ENCODE results near the gene COQ8B.
"Not testable (repeated sequence)": the region's sequence is repeated elsewhere in the genome, so short reads cannot be mapped to it uniquely, and the experiment has no call there.

COQ8B gene

DNA sequence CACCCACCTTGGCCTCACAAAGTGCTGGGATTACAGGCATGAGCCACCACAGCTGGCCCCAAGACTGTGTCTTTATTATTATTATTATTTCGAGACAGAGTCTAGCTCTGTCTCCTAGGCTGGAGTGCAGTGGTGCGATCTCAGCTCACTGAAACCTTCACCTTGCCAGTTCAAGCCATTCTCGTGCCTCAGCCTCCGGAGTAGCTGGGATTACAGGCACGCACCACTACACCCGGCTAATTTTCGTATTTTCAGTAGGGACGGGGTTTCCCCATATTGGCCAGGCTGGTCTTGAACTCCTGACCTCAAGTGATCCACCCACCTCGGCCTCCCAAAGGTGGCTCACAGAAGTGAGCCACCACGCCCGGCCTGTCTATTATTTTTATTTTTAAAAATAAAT lies 64.4 kb downstream of the COQ8B start:
- H3K4me1 ChIP-seq (ENCODE audit: control insufficient read depth, insufficient read depth, low read length); H3K9ac ChIP-seq (ENCODE audit: low read depth, low read length); H3K4me3 ChIP-seq (ENCODE audit: low read depth, low read length); H3K27me3 ChIP-seq (ENCODE audit: control insufficient read depth, insufficient read depth, low read length); H3K36me3 ChIP-seq (ENCODE audit: control insufficient read depth, insufficient read depth, low read length); H3K9me3 ChIP-seq (ENCODE audit: control insufficient read depth, insufficient read depth, low read length): not testable (repeated sequence)

DNA sequence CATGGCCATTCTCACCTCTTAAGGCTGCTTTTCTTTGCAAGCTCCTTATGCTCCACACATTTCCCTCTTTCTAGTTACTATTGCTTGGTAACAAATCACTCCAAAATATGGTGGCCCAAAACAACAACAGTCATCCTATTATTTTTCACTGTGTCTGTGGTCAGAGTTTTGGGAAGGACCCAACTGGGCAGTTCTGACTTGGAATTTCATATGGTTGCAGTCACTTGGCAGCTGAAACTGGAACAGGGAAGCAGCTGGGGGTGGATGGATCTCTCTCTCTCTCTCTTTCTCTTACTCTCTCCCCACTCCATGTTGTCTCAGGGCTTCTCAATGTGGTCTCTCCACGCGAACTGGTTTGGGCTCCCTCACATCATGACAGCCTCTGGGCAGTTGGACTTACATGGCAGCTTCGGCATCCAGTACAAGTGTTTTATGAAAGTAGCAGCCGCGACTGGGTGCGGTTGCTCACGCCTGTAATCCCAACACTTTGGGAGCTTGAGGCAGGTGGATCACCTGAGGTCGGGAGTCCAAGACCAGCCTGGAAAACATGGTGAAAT lies 65.9 kb downstream of the COQ8B start:
- H3K27me3 ChIP-seq (ENCODE audit: control insufficient read depth, insufficient read depth, low read length): peaks cover 2% of the 10 kb centered on the region
- no peak overlapping the region for H3K4me3 ChIP-seq (ENCODE audit: low read depth, low read length)
- H3K9ac ChIP-seq (ENCODE audit: low read depth, low read length): no peak overlapping the region
- H3K4me1 ChIP-seq (ENCODE audit: control insufficient read depth, insufficient read depth, low read length): no peaks in the 10 kb centered on the region
- H3K36me3 ChIP-seq (ENCODE audit: control insufficient read depth, insufficient read depth, low read length): no peaks in the 10 kb centered on the region
- no peaks in the 10 kb centered on the region for H3K9me3 ChIP-seq (ENCODE audit: control insufficient read depth, insufficient read depth, low read length)

DNA sequence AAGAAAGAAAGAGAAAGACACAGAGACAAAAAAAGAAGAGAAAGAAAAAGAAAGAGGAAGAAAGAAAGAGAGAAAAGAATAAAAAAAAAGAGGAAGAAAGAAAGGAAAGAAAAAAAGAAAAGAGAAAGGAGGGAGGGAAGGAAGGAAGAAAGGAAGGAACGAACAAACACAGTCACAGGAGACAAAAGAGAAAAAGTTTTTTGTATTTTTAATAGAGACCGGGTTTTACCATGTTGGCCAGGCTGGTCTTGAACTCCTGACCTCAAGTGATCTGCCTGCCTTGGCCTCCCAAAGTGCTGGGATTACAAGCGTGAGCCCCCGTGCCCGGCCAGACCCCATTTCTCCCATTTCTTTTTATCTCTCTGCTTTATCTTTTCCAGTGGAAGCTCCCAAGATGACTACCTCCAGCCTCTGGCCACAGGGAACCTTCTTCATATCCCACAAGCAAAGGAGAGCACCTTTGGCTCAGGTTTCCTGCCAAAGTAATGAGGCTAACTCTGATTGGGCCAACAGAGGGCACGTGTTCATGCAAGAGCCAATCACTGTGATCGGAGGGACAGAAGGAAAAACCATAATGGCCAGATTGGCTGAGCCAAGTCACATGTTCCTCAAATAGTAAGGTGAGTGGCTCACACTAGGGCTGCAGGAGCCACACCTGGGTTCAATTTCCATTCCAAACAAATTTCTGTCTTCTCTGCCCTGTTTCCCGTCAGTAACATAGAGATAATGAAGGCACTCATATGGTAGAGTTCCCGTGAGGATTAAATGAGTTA lies 66.6 kb downstream of the COQ8B start:
- not testable (repeated sequence) for H3K9me3 ChIP-seq (ENCODE audit: control insufficient read depth, insufficient read depth, low read length); H3K4me3 ChIP-seq (ENCODE audit: low read depth, low read length); H3K36me3 ChIP-seq (ENCODE audit: control insufficient read depth, insufficient read depth, low read length); H3K4me1 ChIP-seq (ENCODE audit: control insufficient read depth, insufficient read depth, low read length); H3K27me3 ChIP-seq (ENCODE audit: control insufficient read depth, insufficient read depth, low read length); H3K9ac ChIP-seq (ENCODE audit: low read depth, low read length)

DNA sequence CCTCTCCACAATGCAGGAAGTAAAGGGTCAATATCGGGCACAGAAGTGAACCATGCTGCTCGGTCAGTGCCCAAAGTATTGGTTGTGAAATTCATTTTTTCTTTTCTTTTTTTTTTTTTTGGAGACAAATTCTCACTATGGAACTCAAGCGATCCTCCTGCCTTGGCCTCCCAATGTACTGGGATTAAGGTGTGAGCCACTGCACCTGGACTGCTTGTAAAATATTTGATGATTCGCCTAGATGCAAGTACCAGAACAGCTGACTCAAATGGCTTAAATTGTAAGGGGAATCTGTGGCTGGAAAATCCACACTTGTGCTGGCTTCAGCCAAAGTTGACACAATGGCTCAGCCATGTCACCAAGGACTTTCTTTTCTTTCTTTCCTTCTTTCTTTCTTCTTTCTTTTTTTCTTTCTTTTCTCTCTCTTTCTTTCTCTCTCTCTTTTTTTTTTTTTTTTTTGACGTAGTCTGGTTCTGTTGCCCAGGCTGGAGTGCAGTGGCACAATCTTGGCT lies 69.9 kb downstream of the COQ8B start:
- H3K9me3 ChIP-seq (ENCODE audit: control insufficient read depth, insufficient read depth, low read length): no peaks in the 10 kb centered on the region

DNA sequence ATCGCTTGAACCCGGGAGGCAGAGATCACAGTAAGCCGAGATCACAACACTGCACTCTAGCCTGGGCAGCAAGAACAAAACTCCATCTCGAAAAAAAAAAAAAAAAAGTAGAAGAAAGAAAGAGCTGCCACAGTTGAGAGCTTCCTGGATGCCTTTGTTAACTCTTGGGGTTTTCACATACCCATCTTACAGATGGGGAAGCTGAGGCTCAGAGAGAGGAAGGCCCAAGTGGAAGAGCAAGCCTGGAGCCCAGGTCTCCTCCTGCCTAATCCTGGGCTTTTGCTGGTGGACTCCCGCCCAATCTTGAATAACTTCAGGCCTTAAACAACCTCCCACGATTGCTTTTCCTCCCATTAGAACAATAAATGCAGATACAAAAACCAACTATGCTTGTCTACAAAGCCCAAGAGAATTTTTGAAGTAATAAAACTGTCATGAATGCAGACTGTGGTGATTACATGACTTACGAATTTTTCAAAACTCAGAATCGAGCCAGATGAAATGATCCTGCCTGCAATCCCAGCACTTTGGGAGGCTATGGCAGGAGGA lies 73.9 kb downstream of the COQ8B start:
- H3K9ac ChIP-seq (ENCODE audit: low read depth, low read length): no peak overlapping the region
- no peaks in the 10 kb centered on the region for H3K4me1 ChIP-seq (ENCODE audit: control insufficient read depth, insufficient read depth, low read length)
- H3K4me3 ChIP-seq (ENCODE audit: low read depth, low read length): no peak overlapping the region
- no peaks in the 10 kb centered on the region for H3K36me3 ChIP-seq (ENCODE audit: control insufficient read depth, insufficient read depth, low read length)
- H3K9me3 ChIP-seq (ENCODE audit: control insufficient read depth, insufficient read depth, low read length): no peaks in the 10 kb centered on the region
- no peaks in the 10 kb centered on the region for H3K27me3 ChIP-seq (ENCODE audit: control insufficient read depth, insufficient read depth, low read length)

More for the DNA sequence above, 69.9 kb downstream of the COQ8B start:
- H3K36me3 ChIP-seq (ENCODE audit: control insufficient read depth, insufficient read depth, low read length): no peaks in the 10 kb centered on the region
- no peaks in the 10 kb centered on the region for H3K4me1 ChIP-seq (ENCODE audit: control insufficient read depth, insufficient read depth, low read length)
- peaks cover 2% of the 10 kb centered on the region for H3K27me3 ChIP-seq (ENCODE audit: control insufficient read depth, insufficient read depth, low read length)
- no peak overlapping the region for H3K4me3 ChIP-seq (ENCODE audit: low read depth, low read length)
- H3K9ac ChIP-seq (ENCODE audit: low read depth, low read length): no peak overlapping the region

DNA sequence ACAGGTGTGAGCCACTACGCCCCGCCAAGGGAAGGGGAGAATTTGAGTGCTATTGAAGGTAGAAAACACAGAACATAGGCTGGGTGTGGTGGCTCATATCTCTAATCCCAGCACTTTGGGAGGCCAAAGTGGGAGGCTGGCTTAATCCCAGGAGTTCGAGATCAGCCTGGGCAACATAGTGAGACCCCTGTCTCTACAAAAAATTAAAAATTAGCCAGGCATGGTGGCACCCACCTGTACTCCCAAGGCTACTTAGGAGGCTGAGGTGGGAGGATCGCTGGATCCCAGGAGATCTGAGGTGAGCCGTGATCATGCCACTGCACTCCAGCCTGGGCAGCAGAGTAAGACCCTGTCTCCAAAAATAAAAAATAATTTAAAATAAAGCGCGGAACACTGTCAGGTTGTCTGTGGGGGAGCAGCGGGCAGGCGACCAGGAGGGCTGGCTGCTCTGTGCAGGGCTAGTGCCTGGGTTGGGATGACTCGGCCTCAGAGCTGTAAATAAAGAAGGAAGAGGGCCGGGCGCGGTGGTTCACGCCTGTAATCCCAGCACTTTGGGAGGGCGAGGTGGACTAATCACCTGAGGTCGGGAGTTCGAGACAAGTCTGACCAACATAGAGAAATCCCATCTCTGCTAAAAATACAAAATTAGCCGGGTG lies 74.5 kb downstream of the COQ8B start:
- H3K4me3 ChIP-seq (ENCODE audit: low read depth, low read length): no peak overlapping the region
- H3K4me1 ChIP-seq (ENCODE audit: control insufficient read depth, insufficient read depth, low read length): no peaks in the 10 kb centered on the region
- H3K36me3 ChIP-seq (ENCODE audit: control insufficient read depth, insufficient read depth, low read length): no peaks in the 10 kb centered on the region
- H3K9ac ChIP-seq (ENCODE audit: low read depth, low read length): no peak overlapping the region
- no peaks in the 10 kb centered on the region for H3K9me3 ChIP-seq (ENCODE audit: control insufficient read depth, insufficient read depth, low read length)
- no peaks in the 10 kb centered on the region for H3K27me3 ChIP-seq (ENCODE audit: control insufficient read depth, insufficient read depth, low read length)
